ENCODE results near the gene SLC35D3. TPM values are rescaled to one million over a fixed set of nuclear protein-coding genes. Genes with fewer than 3 reads are reported as not detected.
"Not testable (repeated sequence)": the region's sequence is repeated elsewhere in the genome, so short reads cannot be mapped to it uniquely, and the experiment has no call there.

Gene SLC35D3, protein sequence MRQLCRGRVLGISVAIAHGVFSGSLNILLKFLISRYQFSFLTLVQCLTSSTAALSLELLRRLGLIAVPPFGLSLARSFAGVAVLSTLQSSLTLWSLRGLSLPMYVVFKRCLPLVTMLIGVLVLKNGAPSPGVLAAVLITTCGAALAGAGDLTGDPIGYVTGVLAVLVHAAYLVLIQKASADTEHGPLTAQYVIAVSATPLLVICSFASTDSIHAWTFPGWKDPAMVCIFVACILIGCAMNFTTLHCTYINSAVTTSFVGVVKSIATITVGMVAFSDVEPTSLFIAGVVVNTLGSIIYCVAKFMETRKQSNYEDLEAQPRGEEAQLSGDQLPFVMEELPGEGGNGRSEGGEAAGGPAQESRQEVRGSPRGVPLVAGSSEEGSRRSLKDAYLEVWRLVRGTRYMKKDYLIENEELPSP
- 0.82 TPM for total RNA-seq

DNA sequence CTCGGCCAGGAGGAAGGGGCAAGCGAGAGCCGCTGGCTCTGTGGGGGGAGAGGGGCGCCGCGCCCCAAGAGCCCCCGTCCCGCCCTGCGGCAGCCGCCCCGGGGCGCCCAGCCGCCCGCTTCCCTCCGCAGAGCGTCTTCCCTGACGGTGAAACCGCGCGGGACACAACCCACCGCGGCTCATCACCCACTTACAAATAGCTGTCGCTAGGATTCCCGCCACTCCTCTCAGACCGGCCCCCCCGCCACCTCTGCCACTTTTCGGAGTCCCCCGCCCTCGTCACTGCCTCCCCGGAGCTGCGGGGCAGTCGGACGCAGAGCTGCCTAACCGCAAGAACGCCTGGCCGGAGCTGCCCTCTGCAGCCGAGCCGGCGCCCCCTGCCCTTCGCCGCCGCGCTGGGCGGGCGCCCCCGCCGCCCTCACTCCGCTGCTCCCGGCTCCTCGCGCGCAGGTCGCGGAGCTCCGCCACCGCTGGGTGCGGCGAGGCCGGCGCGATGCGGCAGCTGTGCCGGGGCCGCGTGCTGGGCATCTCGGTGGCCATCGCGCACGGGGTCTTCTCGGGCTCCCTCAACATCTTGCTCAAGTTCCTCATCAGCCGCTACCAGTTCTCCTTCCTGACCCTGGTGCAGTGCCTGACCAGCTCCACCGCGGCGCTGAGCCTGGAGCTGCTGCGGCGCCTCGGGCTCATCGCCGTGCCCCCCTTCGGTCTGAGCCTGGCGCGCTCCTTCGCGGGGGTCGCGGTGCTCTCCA lies at the start of gene SLC35D3:
TSS of gene SLC35D3 (plus strand) at position 366 of the 749 bp plus-strand sequence. CDS start at position 494, 128 bp downstream.
- FAIRE-seq = no peak
- peak; percentile 43 to 57 for DNase-seq (ENCODE audit: low spot score in 2 of 2)

DNA sequence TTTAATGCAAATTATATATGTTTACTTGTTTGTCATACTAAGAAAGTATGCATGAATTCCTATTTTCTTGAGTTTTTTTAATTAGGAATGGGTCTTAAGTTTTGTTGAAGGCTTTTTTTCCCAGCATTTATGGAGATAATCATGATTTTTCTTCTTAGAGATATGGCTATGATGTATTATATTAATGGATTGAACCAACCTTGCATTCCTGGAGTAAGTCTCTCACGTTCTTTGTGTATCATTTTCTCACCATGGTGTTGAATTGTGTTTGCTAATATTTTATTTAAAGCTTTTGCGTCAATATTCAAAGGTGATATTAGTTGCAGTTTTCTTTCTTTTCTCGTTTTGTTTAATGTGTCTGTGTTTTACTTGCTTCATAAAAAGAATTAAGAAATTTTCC lies 48.4 kb upstream of the SLC35D3 start:
- DNase-seq (ENCODE audit: low spot score in 2 of 2) = no peak

DNA sequence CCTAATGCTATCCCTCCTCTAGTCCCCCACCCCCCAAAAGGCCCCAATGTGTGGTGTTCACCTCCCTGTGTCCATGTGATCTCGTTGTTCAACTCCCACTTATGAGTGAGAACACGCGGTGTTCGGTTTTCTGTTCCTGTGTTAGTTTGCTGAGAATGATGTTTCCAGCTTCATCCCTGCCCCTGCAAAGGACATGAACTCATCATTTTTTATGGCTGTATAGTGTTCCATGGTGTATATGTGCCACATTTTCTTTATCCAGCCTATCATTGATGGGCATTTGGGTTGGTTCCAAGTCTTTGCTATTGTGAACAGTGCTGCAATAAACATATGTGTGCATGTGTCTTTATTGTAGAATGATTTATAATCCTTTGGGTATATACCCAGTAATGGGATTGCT lies 45.6 kb upstream of the SLC35D3 start:
- DNase-seq (ENCODE audit: low spot score in 2 of 2); FAIRE-seq: not testable (repeated sequence)

More for the DNA sequence above, 48.4 kb upstream of the SLC35D3 start:
- no peak for FAIRE-seq

DNA sequence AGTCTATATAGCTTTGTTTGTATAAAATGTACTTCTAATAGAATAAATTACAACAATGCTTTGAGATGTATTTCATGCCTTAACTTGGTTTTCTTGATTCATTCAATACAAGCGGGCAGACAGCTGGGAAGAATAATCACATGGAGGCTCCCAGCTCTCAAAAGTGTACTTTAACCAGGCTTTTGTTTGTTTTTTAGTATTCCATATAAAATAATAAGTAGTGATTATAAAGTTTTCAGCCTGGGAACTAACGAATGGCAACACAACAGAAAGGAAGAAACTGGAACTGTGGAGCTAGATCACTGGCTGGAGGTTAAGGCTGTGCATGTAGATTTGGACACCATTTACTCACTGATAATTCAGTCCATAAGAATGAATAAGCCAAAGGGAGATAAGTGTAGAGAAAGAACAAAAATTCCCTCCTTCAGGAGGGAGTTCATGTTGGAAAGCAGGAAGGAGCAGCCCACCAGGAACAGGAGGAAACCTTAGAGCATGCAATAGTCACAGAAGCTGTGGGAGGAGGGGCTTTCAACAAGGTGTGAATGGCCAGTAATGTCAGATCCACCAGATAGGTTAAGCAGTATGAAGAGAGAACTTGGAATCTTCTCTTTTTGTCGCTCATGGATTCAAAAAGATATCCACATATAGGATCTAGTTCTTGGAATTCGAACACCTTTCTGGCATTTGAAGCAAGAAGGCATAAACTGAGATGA lies 41.2 kb upstream of the SLC35D3 start:
- FAIRE-seq (no peak), DNase-seq (ENCODE audit: low spot score in 2 of 2) (no peak)

DNA sequence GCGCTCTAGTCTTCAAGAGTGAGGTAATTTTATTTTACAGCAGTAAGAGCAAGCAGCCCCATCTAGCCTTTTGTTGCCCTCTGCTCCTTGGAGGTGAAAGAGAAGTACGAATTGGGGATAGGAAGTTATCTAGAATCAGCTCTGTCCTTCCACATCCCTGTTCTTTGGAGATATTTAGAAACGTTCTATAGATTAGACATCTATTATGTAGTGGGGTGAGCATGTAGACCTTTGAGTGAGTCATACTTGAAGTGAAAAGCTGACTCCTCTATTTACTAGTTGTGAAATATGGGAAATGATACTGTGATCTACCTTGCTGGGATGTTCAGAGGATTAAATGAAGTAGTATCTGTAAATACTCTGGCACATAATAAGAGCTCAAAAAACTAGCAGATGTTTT lies 36.0 kb upstream of the SLC35D3 start:
- FAIRE-seq (no peak), DNase-seq (ENCODE audit: low spot score in 2 of 2) (no peak)

DNA sequence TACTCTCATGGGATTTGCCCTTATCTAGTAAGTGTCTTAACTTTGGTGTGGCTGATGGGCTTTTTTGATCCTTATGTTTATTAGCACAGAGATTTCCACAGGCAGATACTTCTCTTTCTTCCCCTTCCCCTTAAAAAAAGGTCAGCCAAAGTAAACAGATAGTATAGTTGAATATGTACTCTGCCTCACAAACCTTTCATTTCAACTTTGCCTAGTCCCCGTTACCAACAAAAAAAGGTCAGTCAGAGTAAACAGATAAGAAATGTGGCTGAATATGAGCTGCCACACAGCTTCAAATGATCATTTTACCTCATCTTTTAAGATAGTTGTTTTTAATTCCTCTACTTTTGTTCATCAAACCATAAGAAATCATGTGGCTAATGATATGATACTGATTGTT lies 34.1 kb upstream of the SLC35D3 start:
- FAIRE-seq (no peak), DNase-seq (ENCODE audit: low spot score in 2 of 2) (no peak)

DNA sequence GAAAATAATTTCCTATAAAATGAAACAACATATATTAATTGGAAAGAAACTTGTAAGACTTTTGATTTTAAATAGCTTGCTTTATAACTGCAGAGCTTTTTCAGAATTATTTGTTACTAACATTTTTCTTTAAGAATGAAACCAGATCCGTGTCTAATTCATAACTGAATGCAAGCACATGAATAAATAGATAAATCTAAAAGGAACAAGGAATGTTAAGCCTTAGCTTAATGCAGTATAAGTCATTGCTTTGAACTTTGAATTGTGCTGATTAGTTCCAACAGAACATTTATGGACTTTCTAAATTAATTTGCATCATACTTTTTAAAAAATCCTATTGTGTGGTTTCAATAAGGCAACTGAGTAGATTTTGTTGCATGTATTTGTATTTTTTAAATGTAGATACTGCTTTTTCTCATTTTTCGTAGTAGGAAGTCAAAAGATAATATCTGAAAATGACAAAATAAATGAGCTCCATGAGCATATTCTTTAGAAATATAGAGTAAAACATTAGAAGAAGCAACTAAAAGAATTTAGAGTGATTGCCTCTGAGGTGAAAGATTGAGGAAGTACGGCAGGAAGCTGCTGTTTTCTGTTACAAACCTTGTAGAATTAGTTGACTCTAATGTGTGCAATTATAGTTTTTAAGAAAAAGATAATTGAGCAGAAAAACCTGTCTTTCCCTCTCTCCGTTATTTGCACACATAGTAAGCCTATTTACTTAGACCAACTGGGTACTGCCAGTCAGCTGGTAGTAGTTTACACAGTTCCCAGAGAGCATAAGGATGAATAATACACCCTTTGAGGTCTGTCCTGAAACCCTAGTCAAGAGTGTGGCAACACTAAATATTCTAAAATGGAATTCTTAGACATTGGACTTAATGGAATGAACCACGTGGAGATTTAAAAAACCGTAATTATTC lies 32.6 kb upstream of the SLC35D3 start:
- FAIRE-seq (no peak), DNase-seq (ENCODE audit: low spot score in 2 of 2) (no peak)

DNA sequence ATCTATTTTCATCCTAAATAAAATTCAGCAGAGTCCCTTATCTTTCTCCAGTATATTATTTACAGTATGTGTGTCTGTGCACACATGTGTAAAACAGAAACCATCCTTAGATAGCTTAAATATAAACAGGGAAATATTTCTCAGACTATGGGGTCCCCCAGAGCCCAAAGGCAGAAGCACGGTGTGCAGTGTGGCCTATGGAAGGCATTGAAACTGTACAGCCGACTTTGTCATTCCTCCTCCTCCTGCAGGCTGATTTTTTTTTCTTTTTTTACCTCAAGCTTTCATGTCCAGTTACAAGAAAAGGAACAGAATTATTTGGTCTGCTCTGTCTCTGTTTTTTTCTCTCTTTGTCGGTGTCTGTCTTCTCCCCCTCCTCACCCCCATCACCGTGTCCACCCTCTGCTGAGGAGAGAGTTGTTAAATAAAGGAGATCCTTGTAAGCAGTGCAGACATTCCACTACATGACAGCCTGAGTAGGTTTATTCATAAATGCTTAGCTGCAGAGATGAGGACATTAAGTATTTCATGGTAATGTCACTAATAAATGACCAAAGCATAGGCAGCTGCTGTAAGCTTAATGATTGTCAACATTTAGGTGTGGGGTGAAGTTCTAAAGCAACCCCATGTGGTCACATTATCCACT lies 31.8 kb upstream of the SLC35D3 start:
- FAIRE-seq (no peak), DNase-seq (ENCODE audit: low spot score in 2 of 2) (no peak)

DNA sequence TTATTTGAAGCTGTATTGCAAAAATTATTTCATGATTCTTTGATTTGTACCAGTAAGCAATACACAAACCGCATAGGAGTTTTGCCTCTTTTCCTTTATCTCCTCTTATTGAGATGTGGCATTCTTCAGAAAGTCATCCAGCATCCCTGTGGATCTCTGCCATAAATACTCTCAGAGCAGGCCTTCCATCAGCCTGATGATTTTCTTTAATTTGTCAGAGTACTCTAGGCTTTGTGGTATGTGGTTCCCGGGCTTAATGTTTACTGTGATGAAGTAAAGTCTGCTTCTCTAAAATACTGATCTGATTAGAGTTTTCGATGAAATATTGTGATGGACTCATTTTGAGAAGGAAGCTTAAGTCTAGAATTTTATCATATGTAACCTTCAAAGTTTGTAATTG lies 31.1 kb upstream of the SLC35D3 start:
- no peak for DNase-seq (ENCODE audit: low spot score in 2 of 2)
- FAIRE-seq = no peak

DNA sequence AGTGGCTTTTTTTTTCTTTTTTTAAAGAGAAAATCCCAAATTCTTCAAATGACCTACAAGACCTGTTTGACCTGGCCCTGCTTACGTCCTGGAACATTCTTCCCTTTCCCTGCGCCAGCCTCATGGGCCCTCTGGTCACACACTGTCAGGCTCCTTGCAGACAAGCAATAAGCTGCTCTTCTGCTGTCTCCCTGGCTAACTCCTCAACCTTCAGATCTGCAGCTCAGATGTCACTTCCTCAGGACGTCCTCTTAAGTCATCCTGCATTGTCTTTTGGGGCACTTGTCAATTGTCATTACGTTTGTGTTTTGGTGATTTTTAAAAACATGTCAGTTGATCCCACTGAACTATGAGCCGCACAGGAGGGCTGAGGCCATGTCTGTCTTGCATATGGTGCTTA lies 28.9 kb upstream of the SLC35D3 start:
- DNase-seq (ENCODE audit: low spot score in 2 of 2) (no peak), FAIRE-seq (no peak)

DNA sequence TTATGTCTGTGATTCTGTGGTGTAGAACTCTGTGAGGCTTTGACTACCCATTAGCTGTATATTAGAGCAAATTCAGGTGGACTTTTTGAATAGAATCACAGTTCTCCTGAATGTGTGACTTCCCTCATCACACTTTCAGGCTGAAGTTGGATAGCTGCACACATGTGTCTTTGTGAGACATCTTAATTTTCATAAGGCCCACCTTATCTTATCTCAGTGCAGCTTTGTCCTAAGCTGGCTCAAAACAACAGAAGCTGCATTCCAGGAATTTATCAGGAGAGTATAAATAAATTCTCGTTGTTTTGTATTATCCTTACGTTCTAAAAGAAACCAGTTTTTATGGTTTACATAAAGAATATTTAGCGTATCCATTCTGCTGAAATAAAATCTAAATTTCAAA lies 26.2 kb upstream of the SLC35D3 start:
- FAIRE-seq (no peak), DNase-seq (ENCODE audit: low spot score in 2 of 2) (no peak)

DNA sequence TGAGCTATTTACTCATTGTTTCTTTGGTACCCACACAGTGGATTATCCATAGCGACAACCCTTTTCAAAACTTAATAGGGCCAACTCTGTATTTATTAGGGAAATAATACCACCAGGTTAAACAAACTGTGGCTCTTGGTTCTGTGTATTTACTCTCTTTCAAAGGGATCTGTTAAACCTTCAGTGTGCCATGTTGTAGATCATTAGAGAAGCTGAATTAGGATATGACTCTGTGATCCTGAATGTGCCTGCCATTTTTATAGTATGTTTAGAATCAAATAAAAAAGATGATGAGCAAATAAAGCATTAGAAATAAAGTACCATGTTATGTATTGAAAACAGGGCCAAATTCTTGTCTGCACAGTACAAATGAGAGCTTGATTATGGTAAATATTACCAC lies 25.0 kb upstream of the SLC35D3 start:
- no peak for FAIRE-seq
- DNase-seq (ENCODE audit: low spot score in 2 of 2) = no peak

DNA sequence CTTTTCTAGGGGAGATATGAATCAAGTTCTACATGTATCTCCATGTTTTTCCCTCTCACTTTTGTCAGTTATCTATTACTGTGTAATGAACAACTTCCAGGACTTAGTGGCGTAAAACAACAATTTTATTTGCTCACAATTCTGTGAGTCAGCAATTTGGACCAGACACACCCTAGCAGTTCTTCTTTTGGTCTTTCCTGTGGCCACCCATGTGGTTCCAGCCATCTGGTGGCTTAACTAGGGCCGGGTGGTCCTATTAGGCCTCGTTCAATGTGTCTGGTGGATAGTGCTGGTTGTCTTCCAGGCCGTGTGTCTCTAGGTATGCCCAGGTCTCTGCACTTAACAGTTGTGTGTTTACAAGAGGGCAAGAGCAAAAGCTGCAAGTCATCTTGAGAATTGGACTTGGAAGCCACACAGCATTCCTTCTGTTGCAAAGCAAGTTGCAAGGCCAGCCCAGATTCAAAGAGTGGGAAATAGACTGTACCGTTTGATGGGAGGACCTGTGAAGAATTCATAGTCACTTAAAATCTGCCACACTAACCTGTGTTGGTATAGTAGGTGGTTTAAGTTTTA lies 20.8 kb upstream of the SLC35D3 start:
- no peak for FAIRE-seq

DNA sequence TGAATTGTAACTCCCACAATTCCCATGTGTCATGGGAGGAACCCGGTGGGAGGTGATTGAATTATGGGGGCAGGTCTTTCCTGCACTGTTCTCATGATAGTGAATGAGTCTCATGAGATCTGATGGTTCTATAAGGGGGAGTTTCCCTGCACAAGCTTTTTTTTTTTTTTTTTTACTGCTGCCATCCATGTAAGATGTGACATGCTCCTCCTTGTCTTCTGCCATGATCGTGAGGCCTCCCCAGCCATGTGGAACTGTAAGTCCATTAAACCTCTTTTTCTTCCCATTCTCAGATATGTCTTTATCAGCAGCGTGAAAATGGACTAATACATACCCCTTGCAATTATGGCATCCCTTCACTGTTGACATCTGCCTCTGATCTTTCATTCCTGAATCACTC lies 17.6 kb upstream of the SLC35D3 start:
- FAIRE-seq = not testable (repeated sequence)

More for the DNA sequence above, 20.8 kb upstream of the SLC35D3 start:
- no peak for DNase-seq (ENCODE audit: low spot score in 2 of 2)

DNA sequence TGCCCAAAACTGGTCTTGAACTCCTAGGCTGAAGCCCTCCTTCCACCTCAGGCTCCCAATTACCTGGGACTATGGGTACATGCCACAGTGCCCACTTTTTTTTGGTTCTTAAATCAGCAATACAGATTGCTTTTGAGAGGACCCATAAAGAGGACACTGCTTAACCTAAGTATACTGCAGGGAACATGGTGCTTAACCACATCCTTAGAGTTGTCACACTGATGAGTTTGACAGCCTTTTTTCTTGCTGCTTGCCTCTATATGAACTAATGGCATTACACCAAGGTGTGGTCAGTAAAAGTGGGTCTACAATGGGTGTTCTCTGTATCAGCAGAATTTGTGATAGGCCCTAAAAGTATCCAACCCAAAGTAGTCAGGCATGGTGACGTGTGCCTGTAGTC lies 7.2 kb upstream of the SLC35D3 start:
- DNase-seq (ENCODE audit: low spot score in 2 of 2) (no peak), FAIRE-seq (no peak)

More for the DNA sequence above, 17.6 kb upstream of the SLC35D3 start:
- not testable (repeated sequence) for DNase-seq (ENCODE audit: low spot score in 2 of 2)

DNA sequence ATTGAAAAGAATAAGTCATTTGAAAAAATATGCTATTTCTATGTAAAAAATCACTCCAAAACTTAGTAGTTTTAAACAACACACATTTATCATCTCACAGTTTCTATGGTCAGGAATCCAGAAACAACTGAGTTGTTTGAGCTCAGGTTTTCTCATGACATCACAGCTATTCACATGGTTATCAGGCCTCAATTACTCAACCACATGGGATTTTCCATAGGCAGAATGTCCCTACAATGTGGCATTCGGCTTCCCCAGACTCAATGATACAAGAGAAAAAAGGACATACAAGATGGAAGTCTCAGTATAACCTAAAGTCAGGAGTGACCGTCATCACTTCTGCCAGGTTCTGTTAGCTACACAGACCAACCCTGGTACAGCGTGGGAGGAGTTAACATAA lies 3.4 kb upstream of the SLC35D3 start:
- FAIRE-seq = no peak
- no peak for DNase-seq (ENCODE audit: low spot score in 2 of 2)

DNA sequence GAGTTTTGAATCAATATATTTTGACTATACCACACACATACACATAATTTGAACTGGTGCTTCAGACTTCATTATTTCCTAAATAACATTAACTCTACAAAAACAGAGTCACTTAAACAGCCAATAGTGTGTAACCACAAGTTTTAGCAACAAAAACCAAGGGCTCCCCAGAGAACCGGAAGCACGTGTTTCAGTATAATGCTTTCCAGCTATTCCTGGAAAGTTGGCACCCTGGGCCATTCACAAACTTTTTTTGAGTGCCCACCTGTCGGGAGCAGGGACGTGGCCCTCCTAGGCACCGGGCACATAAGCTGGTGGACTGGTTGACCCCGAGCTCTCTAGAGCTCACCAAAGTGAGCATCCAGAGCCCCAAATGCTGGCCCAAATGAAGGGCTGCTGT lies 1.9 kb upstream of the SLC35D3 start:
- no peak for FAIRE-seq
- no peak for DNase-seq (ENCODE audit: low spot score in 2 of 2)

DNA sequence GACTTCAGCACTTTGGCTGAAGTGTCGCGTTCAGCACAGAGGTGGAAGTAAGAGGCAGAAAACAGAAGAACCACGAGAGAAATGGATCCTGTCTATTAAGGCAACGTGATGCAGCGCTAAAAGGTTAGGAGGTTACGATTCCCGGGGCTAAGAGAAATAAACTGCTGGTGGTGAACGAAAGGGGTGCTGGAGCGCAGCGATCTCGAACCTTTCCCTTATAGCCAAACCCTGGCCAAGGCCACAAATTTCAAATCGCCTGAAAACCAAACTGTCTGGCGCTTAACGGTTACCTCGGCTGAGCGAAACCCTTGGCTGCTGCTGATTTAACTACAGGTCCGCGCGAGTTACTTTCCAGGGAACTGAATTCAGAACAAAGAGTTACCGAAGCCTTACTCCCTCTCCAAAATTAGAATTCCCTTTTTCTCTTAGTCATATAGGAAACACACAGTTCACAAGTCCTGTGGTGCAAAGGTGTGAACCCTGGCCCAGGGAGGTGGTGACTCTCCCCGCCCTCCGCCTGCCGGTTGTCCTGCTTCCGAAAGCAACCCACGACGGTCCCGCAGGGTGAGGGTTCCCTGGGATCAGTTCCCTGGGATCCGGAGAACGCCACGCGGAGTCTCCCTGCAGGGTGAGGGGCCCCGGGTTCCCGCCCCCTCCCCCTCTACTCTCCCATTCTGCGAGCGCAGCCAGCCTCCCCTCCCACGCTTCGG lies 1.3 kb upstream of the SLC35D3 start:
- DNase-seq (ENCODE audit: low spot score in 2 of 2) (peak; percentile 22 to 43), FAIRE-seq (no peak)
